Naive thymus-derived CD4-positive, alpha-beta T cell (primary cell): ENCODE measurements around the gene ZNF70. TPM values are rescaled to one million over a fixed set of nuclear protein-coding genes. Genes with fewer than 3 reads are reported as not detected.
A peak's percentile ranks its signal among the peaks of the same experiment; 100 is the strongest.

Experiments used
- ATAC-seq: fragments of 150-1000 bp; cut with Tn5 transposase; 2 replicates; pipeline ENCODE4 v1.10.0; 2021; ENCODE audit warnings: mild to moderate bottlenecking, moderate library complexity
- CTCF ChIA-PET: fragments of 350-600 bp; sonication (Branson Sonifier 250); formaldehyde crosslinking; loops from one replicate; lab custom pipeline; 2021; ENCODE audit warnings: antibody characterized with exemption; lab: Charles Lee
- POLR2A ChIA-PET: fragments of 350-600 bp; sonication (Branson Sonifier 250); formaldehyde crosslinking; loops from one replicate; lab custom pipeline; 2021; ENCODE audit warnings: antibody characterized with exemption, inconsistent platforms; lab: Charles Lee
- DNase-seq, 9 donors: peaks; one replicate each; pipeline versions ENCODE4 v3.0.0 to v3.0.0-alpha.2; 2020 to 2022; ENCODE audit warnings: mixed read lengths in 1 of 9
- H3K27ac ChIP-seq: one replicate; pipeline ENCODE4 v1.7.0; 2013; ENCODE audit warnings: mild to moderate bottlenecking, low read depth, low read length, moderate library complexity
- H3K27me3 ChIP-seq, 2 donors: one replicate each; pipeline ENCODE4 v1.7.0; 2013; ENCODE audit warnings: low read length in 2 of 2, mild to moderate bottlenecking in 2 of 2, moderate library complexity in 2 of 2; ENCODE audit not compliant: control insufficient read depth in 2 of 2, insufficient read depth in 2 of 2
- H3K36me3 ChIP-seq, 3 experiments: 1 replicate in 2 of 3; 2 replicates in 1 of 3; pipeline ENCODE4 v1.7.0; 2013; ENCODE audit warnings: low read length in 3 of 3, mild to moderate bottlenecking in 3 of 3, moderate library complexity in 1 of 3; ENCODE audit not compliant: insufficient read depth in 3 of 3, control insufficient read depth in 2 of 3
- H3K4me1 ChIP-seq, 2 donors: one replicate each; pipeline ENCODE4 v1.7.0; 2013; ENCODE audit warnings: low read length in 2 of 2, mild to moderate bottlenecking in 2 of 2, moderate library complexity in 1 of 2; ENCODE audit not compliant: control insufficient read depth in 2 of 2, insufficient read depth in 2 of 2
- H3K4me3 ChIP-seq: 2 replicates; pipeline ENCODE4 v1.7.0; 2013; ENCODE audit warnings: mild to moderate bottlenecking, low read length
- H3K9me3 ChIP-seq, 3 experiments: 1 replicate in 2 of 3; 2 replicates in 1 of 3; pipeline ENCODE4 v1.7.0; 2013; ENCODE audit warnings: low read length in 3 of 3; ENCODE audit not compliant: control insufficient read depth in 2 of 3
- H3K27ac Mint-ChIP-seq, 9 donors: one replicate each; pipeline ENCODE4 v1.8.0; 2020 to 2022; ENCODE audit warnings: mixed read lengths in 9 of 9, mild to moderate bottlenecking in 8 of 9, moderate library complexity in 5 of 9, inconsistent platforms in 2 of 9
- H3K27me3 Mint-ChIP-seq, 5 donors: one replicate each; pipeline ENCODE4 v1.8.0; 2021 to 2022; ENCODE audit warnings: mixed read lengths in 5 of 5, mild to moderate bottlenecking in 1 of 5
- H3K36me3 Mint-ChIP-seq, 5 donors: one replicate each; pipeline ENCODE4 v1.8.0; 2020 to 2022; ENCODE audit warnings: mixed read lengths in 5 of 5, mild to moderate bottlenecking in 3 of 5, inconsistent platforms in 1 of 5
- H3K4me1 Mint-ChIP-seq, 7 donors: one replicate each; pipeline ENCODE4 v1.8.0; 2020 to 2022; ENCODE audit warnings: mixed read lengths in 7 of 7, mild to moderate bottlenecking in 3 of 7, inconsistent platforms in 1 of 7
- H3K4me3 Mint-ChIP-seq, 10 donors: one replicate each; pipeline ENCODE4 v1.8.0; 2020 to 2022; ENCODE audit warnings: mild to moderate bottlenecking in 10 of 10, mixed read lengths in 10 of 10, moderate library complexity in 6 of 10, inconsistent platforms in 2 of 10
- H3K9me3 Mint-ChIP-seq, 11 donors: one replicate each; pipeline ENCODE4 v1.8.0; 2020 to 2022; ENCODE audit warnings: mixed read lengths in 11 of 11, mild to moderate bottlenecking in 4 of 11, inconsistent platforms in 1 of 11, moderate library complexity in 1 of 11
- intact Hi-C, 2 donors: fragments of 100-400 bp; cut with micrococcal nuclease; formaldehyde crosslinking; loops; one replicate each; pipeline ENCODE4 v1.15.1; 2023
- polyA plus RNA-seq, 2 donors: library from polyadenylated mRNA; unstranded; fragments of 300-500 nt; fragmentation: Illumina TruSeq; gene quantifications; one replicate each; pipeline ENCODE4 v1.2.3, GENCODE V29; 2021
- total RNA-seq, 6 experiments: library from RNA in 5 of 6; stranded (reverse) in 5 of 6; gene quantifications; 1 replicate in 5 of 6; 2 replicates in 1 of 6; pipeline ENCODE4 v1.2.3 and lab custom pipeline; 2021 to 2026

ZNF70 gene
- total and polyA plus RNA-seq, 7 experiments from 2014 or later, result 0.32 to 7.9 (median 3.5) TPM

GRCh38 chr22:23714596-23715578 lies 36.0 kb downstream of the ZNF70 start:
- Mint-ChIP-seq H3K27me3 (no peaks in the 10 kb centered on the region), H3K4me3 (peak overlapping the region; percentile 66 to 88 (median 80)), H3K36me3 (peaks cover 6 to 28% (median 16%) of the 10 kb centered on the region in 5 donors), H3K9me3 (no peaks in the 10 kb centered on the region), H3K27ac (peak overlapping the region; percentile 44 to 90 (median 74)), H3K4me1 (peaks cover 23 to 41% (median 29%) of the 10 kb centered on the region in 7 donors)
- H3K27me3 ChIP-seq, result no peaks in the 10 kb centered on the region
- peaks cover 10 to 12% of the 10 kb centered on the region in 2 donors for H3K4me1 ChIP-seq
- no peak overlapping the region for H3K4me3 ChIP-seq
- POLR2A ChIA-PET, result interaction anchor here (3.8 kb wide), 1 partner anchor 18 kb away, joined by 39 read pairs; no protein-coding TSS in a partner anchor
- H3K27ac ChIP-seq, result peak overlapping the region; percentile 2
- ATAC-seq (no peak), DNase-seq (no peak)
- intact Hi-C loops, result loop anchor here (5.0 to 10.0 kb wide), 5 partner anchors 37 to 840 kb away; partner anchors contain the start of genes GUCD1 (in 1 of the 2), SLC2A11 (in 1 of the 2), SNRPD3 (in 1 of the 2) and VPREB3 (in 1 of the 2)
- H3K9me3 ChIP-seq, result no peaks in the 10 kb centered on the region
- CTCF ChIA-PET, result interaction anchor here (0.6 kb wide), 1 partner anchor 13 kb away, joined by 3 read pairs; no protein-coding TSS in a partner anchor
- H3K36me3 ChIP-seq, result peaks cover 0 to 48% (median 9%) of the 10 kb centered on the region in 3 experiments

GRCh38 chr22:23713696-23714595 lies 37.0 kb downstream of the ZNF70 start:
- DNase-seq (no peak), ATAC-seq (no peak)
- no peaks in the 10 kb centered on the region for H3K27me3 ChIP-seq
- H3K9me3 ChIP-seq, result no peaks in the 10 kb centered on the region
- Mint-ChIP-seq H3K27ac (peak overlapping the region in 6 of 9 donors; percentile 23 to 70 (median 44)), H3K36me3 (peaks cover 12 to 37% (median 22%) of the 10 kb centered on the region in 5 donors), H3K9me3 (no peaks in the 10 kb centered on the region), H3K4me1 (peaks cover 23 to 45% (median 37%) of the 10 kb centered on the region in 7 donors), H3K27me3 (no peaks in the 10 kb centered on the region), H3K4me3 (peak overlapping the region in 8 of 10 donors; percentile 7 to 54 (median 25))
- intact Hi-C loops, result loop anchor here in 1 of 2 donors (10.0 kb wide), 1 partner anchor 841 kb away; the partner anchor contains the start of genes GUCD1 and SNRPD3
- no peak overlapping the region for H3K4me3 ChIP-seq
- POLR2A ChIA-PET, result interaction anchor here (0.7 to 2.2 kb wide), 3 partner anchors 11 to 72 kb away, joined by 3 to 8 read pairs (median 6); no protein-coding TSS in a partner anchor
- CTCF ChIA-PET, result no interaction called here
- no peak overlapping the region for H3K27ac ChIP-seq
- H3K36me3 ChIP-seq, result peaks cover 0 to 57% (median 9%) of the 10 kb centered on the region in 3 experiments
- peaks cover 10 to 12% of the 10 kb centered on the region in 2 donors for H3K4me1 ChIP-seq

GRCh38 chr22:23712256-23712655 lies 38.7 kb downstream of the ZNF70 start:
- peaks cover 10 to 12% of the 10 kb centered on the region in 2 donors for H3K4me1 ChIP-seq
- intact Hi-C loops, result loop anchor here in 1 of 2 donors (10.0 kb wide), 1 partner anchor 843 kb away; the partner anchor contains the start of genes GUCD1 and SNRPD3
- H3K9me3 Mint-ChIP-seq, result no peaks in the 10 kb centered on the region
- no peaks in the 10 kb centered on the region for H3K9me3 ChIP-seq
- no peaks in the 10 kb centered on the region for H3K27me3 ChIP-seq
- CTCF ChIA-PET, result no interaction called here
- H3K4me3 ChIP-seq, result no peak overlapping the region
- POLR2A ChIA-PET, result interaction anchor here (2.2 kb wide), 1 partner anchor 16 kb away, joined by 8 read pairs; no protein-coding TSS in a partner anchor
- DNase-seq (no peak), ATAC-seq (no peak)
- H3K4me1 Mint-ChIP-seq, result peaks cover 23 to 50% (median 43%) of the 10 kb centered on the region in 7 donors
- H3K36me3 Mint-ChIP-seq, result peaks cover 24 to 48% (median 35%) of the 10 kb centered on the region in 5 donors
- no peaks in the 10 kb centered on the region for H3K27me3 Mint-ChIP-seq
- no peak overlapping the region for H3K27ac ChIP-seq
- peak overlapping the region in 2 of 9 donors; percentile 4 to 37 for H3K27ac Mint-ChIP-seq
- H3K36me3 ChIP-seq, result peaks cover 0 to 74% (median 16%) of the 10 kb centered on the region in 3 experiments
- H3K4me3 Mint-ChIP-seq, result no peak overlapping the region

- peaks cover 8 to 95% (median 25%) of the 10 kb centered on the region in 3 experiments for H3K36me3 ChIP-seq
- H3K27me3 Mint-ChIP-seq, result no peaks in the 10 kb centered on the region
- H3K4me1 Mint-ChIP-seq, result peaks cover 19 to 68% (median 51%) of the 10 kb centered on the region in 7 donors
- H3K9me3 ChIP-seq, result no peaks in the 10 kb centered on the region
- no peak overlapping the region for H3K27ac ChIP-seq
- intact Hi-C loops, result loop anchor here in 1 of 2 donors (10.0 kb wide), 1 partner anchor 54 kb away; no protein-coding TSS in a partner anchor
- CTCF ChIA-PET, result no interaction called here
- H3K4me3 Mint-ChIP-seq, result no peak overlapping the region
- no peaks in the 10 kb centered on the region for H3K27me3 ChIP-seq
- ATAC-seq (no peak), DNase-seq (no peak)
- POLR2A ChIA-PET, result interaction anchor here (0.6 kb wide), 1 partner anchor 14 kb away, joined by 3 read pairs; no protein-coding TSS in a partner anchor
- H3K36me3 Mint-ChIP-seq, result peaks cover 50 to 70% (median 53%) of the 10 kb centered on the region in 5 donors
- no peaks in the 10 kb centered on the region for H3K9me3 Mint-ChIP-seq
- peak overlapping the region in 3 of 9 donors; percentile 23 to 76 (median 75) for H3K27ac Mint-ChIP-seq
- no peak overlapping the region for H3K4me3 ChIP-seq
- H3K4me1 ChIP-seq, result peaks cover 5 to 11% of the 10 kb centered on the region in 2 donors
These were observed 41.8 kb downstream of the ZNF70 start for GRCh38 chr22:23709107-23709506.

- H3K36me3 Mint-ChIP-seq, result peaks cover 51 to 73% (median 57%) of the 10 kb centered on the region in 5 donors
These were observed 42.6 kb downstream of the ZNF70 start for GRCh38 chr22:23708270-23708669.

More at GRCh38 chr22:23708270-23708669, 42.6 kb downstream of the ZNF70 start:
- H3K4me3 Mint-ChIP-seq, result no peak overlapping the region
- peaks cover 5 to 11% of the 10 kb centered on the region in 2 donors for H3K4me1 ChIP-seq
- no peaks in the 10 kb centered on the region for H3K27me3 ChIP-seq
- H3K27me3 Mint-ChIP-seq, result no peaks in the 10 kb centered on the region
- no peak overlapping the region for H3K27ac ChIP-seq
- intact Hi-C loops, result loop anchor here in 1 of 2 donors (10.0 kb wide), 1 partner anchor 53 kb away; no protein-coding TSS in a partner anchor
- H3K9me3 Mint-ChIP-seq, result no peaks in the 10 kb centered on the region
- ChIA-PET POLR2A (interaction anchor here (0.6 kb wide), 1 partner anchor 13 kb away, joined by 3 read pairs; no protein-coding TSS in a partner anchor), CTCF (no interaction called here)
- H3K9me3 ChIP-seq, result no peaks in the 10 kb centered on the region
- peak overlapping the region in 4 of 9 donors; percentile 14 to 64 (median 34) for H3K27ac Mint-ChIP-seq
- H3K36me3 ChIP-seq, result peaks cover 8 to 89% (median 25%) of the 10 kb centered on the region in 3 experiments
- peaks cover 19 to 73% (median 56%) of the 10 kb centered on the region in 7 donors for H3K4me1 Mint-ChIP-seq
- no peak overlapping the region for H3K4me3 ChIP-seq
- ATAC-seq (no peak), DNase-seq (no peak)
